Gastroesophageal sphincter (tissue), 3 donors: Measurements from ENCODE around the gene UBL3.

Experiments used
- CTCF ChIP-seq, 4 experiments: fragments of 200-600 bp in 2 of 4; fragments of 450-650 bp in 2 of 4; sonication (generic) in 1 of 4; IDR thresholded peaks; one replicate each; pipeline ENCODE4 v1.5.1; 2017 to 2019; ENCODE audit warnings: antibody characterized with exemption in 4 of 4, mild to moderate bottlenecking in 2 of 4, moderate library complexity in 2 of 4
- EP300 ChIP-seq: sonication (generic); formaldehyde crosslinking; IDR thresholded peaks from one replicate; pipeline ENCODE4 v1.6.1; 2017; ENCODE audit warnings: antibody characterized with exemption, mild to moderate bottlenecking
- POLR2A ChIP-seq, 2 donors: fragments of 450-650 bp; IDR thresholded peaks; one replicate each; pipeline ENCODE4 v1.6.1; 2017; ENCODE audit warnings: antibody characterized with exemption in 2 of 2, mild to moderate bottlenecking in 2 of 2, moderate library complexity in 1 of 2
- POLR2AphosphoS5 ChIP-seq: sonication (generic); formaldehyde crosslinking; IDR thresholded peaks from one replicate; pipeline ENCODE4 v1.6.1; 2017; ENCODE audit warnings: antibody characterized with exemption

DNA sequence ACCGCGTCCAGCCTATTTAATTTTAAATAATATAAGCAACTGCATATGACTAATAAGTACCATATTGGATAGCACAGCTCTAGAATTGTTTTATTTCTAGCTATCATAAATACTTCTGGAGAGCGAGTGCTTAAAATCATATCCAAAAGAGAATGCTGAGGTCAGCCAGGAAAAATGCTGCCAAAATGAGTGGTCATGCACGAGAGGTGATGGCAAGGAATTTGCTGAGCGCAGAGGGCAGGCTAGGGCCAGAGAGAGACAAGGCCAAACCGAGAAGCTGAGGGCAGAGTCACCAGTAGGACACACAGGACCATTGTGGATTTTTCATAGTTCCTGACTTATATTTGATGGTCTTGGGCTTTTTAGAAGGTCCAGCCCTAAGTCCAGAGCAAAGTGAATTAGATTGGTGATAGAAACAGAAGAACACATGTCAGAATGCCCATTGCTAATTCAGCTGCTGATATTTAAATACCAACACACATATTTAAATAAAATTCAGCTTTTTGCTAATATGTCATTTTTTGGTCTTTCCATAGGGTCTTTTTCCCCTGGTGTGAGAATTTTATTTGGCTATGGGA, 33.6 kb upstream of the UBL3 start:
- TF ChIP-seq CTCF (IDR thresholded peaks at IDR 0.05): no peak
- TF ChIP-seq POLR2A (IDR thresholded peaks at IDR 0.05): no peak
- TF ChIP-seq POLR2AphosphoS5: no peak
- no peak for TF ChIP-seq EP300
